GM18507 (cell line): ENCODE results near the gene FARP1.

Source experiments
- DNase-seq: peaks from one replicate; pipeline ENCODE4 v3.0.0; 2011; ENCODE audit warnings: low read depth; ENCODE audit not compliant: insufficient read length; ENCODE audit errors: extremely low spot score
- FAIRE-seq: peaks from 2 replicates; lab custom pipeline; 2011; peaks lifted over from hg19 to GRCh38; lab: Jason Lieb, UNC

FARP1 gene

GRCh38 chr13:98295371-98295770 lies 152.5 kb downstream of the FARP1 start:
- no peak for FAIRE-seq
- no peak for DNase-seq

GRCh38 chr13:98297051-98297450 lies 154.2 kb downstream of the FARP1 start:
- DNase-seq (no peak), FAIRE-seq (no peak)

- no peak for FAIRE-seq
Observed at GRCh38 chr13:98297745-98298144, 154.9 kb downstream of the FARP1 start.

GRCh38 chr13:98298599-98298998 lies 155.7 kb downstream of the FARP1 start:
- FAIRE-seq (no peak), DNase-seq (no peak)

More at GRCh38 chr13:98297745-98298144, 154.9 kb downstream of the FARP1 start:
- no peak for DNase-seq

- FAIRE-seq (no peak), DNase-seq (no peak)
Observed at GRCh38 chr13:98299235-98299965, 156.5 kb downstream of the FARP1 start.

- FAIRE-seq (no peak), DNase-seq (no peak)
Observed at GRCh38 chr13:98299966-98300350, 157.1 kb downstream of the FARP1 start.

- DNase-seq = no peak
- no peak for FAIRE-seq
Observed at GRCh38 chr13:98300956-98301641, 158.2 kb downstream of the FARP1 start.

- no peak for FAIRE-seq
Observed at GRCh38 chr13:98301721-98302120, 158.8 kb downstream of the FARP1 start.

GRCh38 chr13:98303858-98304257 lies 161.0 kb downstream of the FARP1 start:
- FAIRE-seq (no peak), DNase-seq (no peak)

More at GRCh38 chr13:98301721-98302120, 158.8 kb downstream of the FARP1 start:
- DNase-seq = no peak

GRCh38 chr13:98305670-98306069 lies 162.8 kb downstream of the FARP1 start:
- FAIRE-seq (no peak), DNase-seq (no peak)

- no peak for FAIRE-seq
- DNase-seq = no peak
Observed at GRCh38 chr13:98307463-98308085, 164.7 kb downstream of the FARP1 start.

GRCh38 chr13:98308086-98308911 lies 165.4 kb downstream of the FARP1 start:
- no peak for FAIRE-seq
- no peak for DNase-seq

GRCh38 chr13:98309569-98310335 lies 166.9 kb downstream of the FARP1 start:
- no peak for FAIRE-seq
- DNase-seq = no peak

- FAIRE-seq (no peak), DNase-seq (no peak)
Observed at GRCh38 chr13:98310485-98311199, 167.7 kb downstream of the FARP1 start.

- FAIRE-seq (no peak), DNase-seq (no peak)
Observed at GRCh38 chr13:98311200-98311548, 168.3 kb downstream of the FARP1 start.

- DNase-seq = no peak
- FAIRE-seq = no peak
Observed at GRCh38 chr13:98312606-98313005, 169.7 kb downstream of the FARP1 start.

GRCh38 chr13:98313023-98313921 lies 170.4 kb downstream of the FARP1 start:
- no peak for FAIRE-seq

GRCh38 chr13:98313922-98314292 lies 171.0 kb downstream of the FARP1 start:
- no peak for FAIRE-seq
- no peak for DNase-seq

More at GRCh38 chr13:98313023-98313921, 170.4 kb downstream of the FARP1 start:
- DNase-seq = no peak
